ENCODE results near the gene PLEKHD1.

PLEKHD1 gene

GRCh38 chr14:69484444-69485314 lies at the start of gene PLEKHD1:
TSS of gene PLEKHD1 (plus strand) at chr14:69484728. CDS start at chr14:69484966, 238 bp downstream.
- no peaks in the 10 kb centered on the region for H3K4me1 ChIP-seq (ENCODE audit: control insufficient read depth in 1 of 2, insufficient read depth in 1 of 2, low read depth in 1 of 2, low read length in 1 of 2)
- no peaks in the 10 kb centered on the region for H3K36me3 ChIP-seq
- no peak for TF ChIP-seq CTCF (IDR thresholded peaks at IDR 0.05)
- H3K27me3 ChIP-seq = peaks cover 100% of the 10 kb centered on the region
- H3K9me3 ChIP-seq = no peaks in the 10 kb centered on the region
- no peak within 1 kb of the TSS for H3K4me3 ChIP-seq (ENCODE audit: low read depth in 1 of 2, low read length in 1 of 2)
- H3K27ac ChIP-seq = no peak within 1 kb of the TSS

- H3K27me3 ChIP-seq = no peaks in the 10 kb centered on the region
- peak overlapping the region; percentile 82 for H3K27ac ChIP-seq
- no peaks in the 10 kb centered on the region for H3K9me3 ChIP-seq
- H3K4me3 ChIP-seq (ENCODE audit: low read depth in 1 of 2, low read length in 1 of 2) = peak overlapping the region; percentile 30 to 47
- peaks cover 26% of the 10 kb centered on the region for H3K36me3 ChIP-seq
- peaks cover 28 to 30% of the 10 kb centered on the region in 2 experiments for H3K4me1 ChIP-seq (ENCODE audit: control insufficient read depth in 1 of 2, insufficient read depth in 1 of 2, low read depth in 1 of 2, low read length in 1 of 2)
- TF ChIP-seq CTCF (IDR thresholded peaks at IDR 0.05) = no peak
Measured at GRCh38 chr14:69439521-69440270, 44.8 kb upstream of the PLEKHD1 start.

- Histone ChIP-seq H3K4me3 (ENCODE audit: low read depth in 1 of 2, low read length in 1 of 2) (no peak overlapping the region), H3K27me3 (no peaks in the 10 kb centered on the region), H3K27ac (no peak overlapping the region), H3K9me3 (no peaks in the 10 kb centered on the region), H3K36me3 (peaks cover 26% of the 10 kb centered on the region), H3K4me1 (ENCODE audit: control insufficient read depth in 1 of 2, insufficient read depth in 1 of 2, low read depth in 1 of 2, low read length in 1 of 2) (peaks cover 28 to 30% of the 10 kb centered on the region in 2 experiments)
- TF ChIP-seq CTCF (IDR thresholded peaks at IDR 0.05) = no peak
Measured at GRCh38 chr14:69441948-69442347, 42.6 kb upstream of the PLEKHD1 start.

GRCh38 chr14:69443296-69443805 lies 41.2 kb upstream of the PLEKHD1 start:
- H3K27ac ChIP-seq = no peak overlapping the region
- no peak overlapping the region for H3K4me3 ChIP-seq (ENCODE audit: low read depth in 1 of 2, low read length in 1 of 2)
- H3K36me3 ChIP-seq = peaks cover 26% of the 10 kb centered on the region
- no peaks in the 10 kb centered on the region for H3K9me3 ChIP-seq
- peaks cover 28 to 30% of the 10 kb centered on the region in 2 experiments for H3K4me1 ChIP-seq (ENCODE audit: control insufficient read depth in 1 of 2, insufficient read depth in 1 of 2, low read depth in 1 of 2, low read length in 1 of 2)
- no peak for TF ChIP-seq CTCF (IDR thresholded peaks at IDR 0.05)
- no peaks in the 10 kb centered on the region for H3K27me3 ChIP-seq

GRCh38 chr14:69449216-69449615 lies 35.3 kb upstream of the PLEKHD1 start:
- TF ChIP-seq CTCF (IDR thresholded peaks at IDR 0.05) = no peak
- H3K4me1 ChIP-seq (ENCODE audit: control insufficient read depth in 1 of 2, insufficient read depth in 1 of 2, low read depth in 1 of 2, low read length in 1 of 2) = no peaks in the 10 kb centered on the region
- H3K9me3 ChIP-seq = no peaks in the 10 kb centered on the region
- H3K36me3 ChIP-seq = peaks cover 12% of the 10 kb centered on the region
- no peak overlapping the region for H3K27ac ChIP-seq
- H3K27me3 ChIP-seq = no peaks in the 10 kb centered on the region
- H3K4me3 ChIP-seq (ENCODE audit: low read depth in 1 of 2, low read length in 1 of 2) = no peak overlapping the region
